Measurements from ENCODE around the gene SAC3D1. TPM values are rescaled to one million over a fixed set of nuclear protein-coding genes. Genes with fewer than 3 reads are reported as not detected.
A peak's percentile ranks its signal among the peaks of the same experiment; 100 is the strongest.

The SAC3D1 gene
- total and polyA plus RNA-seq, 2 of the 8 experiments (the other 6 are each of a cell fraction or from before 2014, with no cell fraction given): 19.4 to 25.8 TPM

DNA sequence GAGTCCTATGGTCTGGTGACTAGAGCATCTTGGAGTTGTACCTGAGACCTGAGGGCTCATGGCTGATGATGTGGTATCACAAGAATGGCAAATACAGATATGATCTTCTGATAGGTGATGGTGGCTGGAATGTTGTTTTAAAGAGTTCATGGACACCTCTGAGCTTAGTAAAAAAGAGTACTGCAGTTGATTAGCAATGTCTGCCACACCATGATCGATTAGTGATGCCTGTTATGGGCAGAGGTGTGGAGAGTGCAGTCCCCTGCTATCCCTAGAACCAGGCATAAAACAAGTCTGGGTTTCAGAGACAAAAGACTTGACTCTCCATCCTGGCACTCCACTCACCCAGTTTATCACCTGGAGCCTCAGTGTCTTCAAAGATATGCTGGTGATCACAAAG lies 42.9 kb upstream of the SAC3D1 start:
- no peak overlapping the region for H3K9ac ChIP-seq (replicated peaks in 1 of 4; ENCODE audit: extremely low read depth in 1 of 4, low read depth in 3 of 4, low read length in 3 of 4)
- 0 out of 2 replicates have a peak overlapping the region, but pooled peaks have one; percentile 81 for H2AFZ ChIP-seq (ENCODE audit: low read length)
- H3K79me1 ChIP-seq (ENCODE audit: low read depth, low read length): no peaks in the 10 kb centered on the region
- H3K4me1 ChIP-seq (replicated peaks in 1 of 4; ENCODE audit: control insufficient read depth in 3 of 4, insufficient read depth in 4 of 4, low read length in 3 of 4): peaks cover 0 to 9% (median 1%) of the 10 kb centered on the region in 4 experiments; a peak in 2 of 7 replicates
- DNase-seq (ENCODE audit: low read depth in 1 of 2, low spot score in 2 of 2): no peak
- H2BK15ac ChIP-seq (ENCODE audit: low read length): no peak overlapping the region
- no peaks in the 10 kb centered on the region for H3K23me2 ChIP-seq (ENCODE audit: low read depth, low read length)
- H3K23ac ChIP-seq (ENCODE audit: insufficient read length): no peak overlapping the region
- no peak overlapping the region for H3K27ac ChIP-seq (ENCODE audit: low read depth, low read length)
- H4K5ac ChIP-seq (ENCODE audit: insufficient read length, low read depth, low read length): no peak overlapping the region
- H4K91ac ChIP-seq (replicated peaks; ENCODE audit: insufficient read length, low read length): no peak overlapping the region
- no peaks in the 10 kb centered on the region for H3K9me3 ChIP-seq (ENCODE audit: insufficient read depth in 2 of 2, low read depth in 1 of 2, low read length in 1 of 2)
- no peak overlapping the region for H3K14ac ChIP-seq (ENCODE audit: insufficient read length)
- ChIA-PET CTCF (ENCODE audit: partially characterized antibody) (interaction anchor here (0.6 to 6.1 kb wide), 12 partner anchors 15 to 150 kb away, joined by 3 to 65 read pairs (median 4); partner anchors contain the start of genes ARL2 and SNX15), POLR2A (ENCODE audit: partially characterized antibody) (interaction anchor here (0.9 to 2.8 kb wide), 4 partner anchors 15 to 219 kb away, joined by 3 to 20 read pairs (median 5); partner anchors contain the start of genes ARL2, PPP2R5B and SF1)
- no peak overlapping the region for H4K8ac ChIP-seq (ENCODE audit: extremely low read depth, insufficient read depth, low read length)
- FAIRE-seq: no peak
- H2BK120ac ChIP-seq (replicated peaks; ENCODE audit: low read depth, low read length): no peak overlapping the region
- no peak overlapping the region for H2BK12ac ChIP-seq (ENCODE audit: low read depth, low read length)
- H3K4ac ChIP-seq (replicated peaks; ENCODE audit: insufficient read length, low read depth, low read length): no peak overlapping the region
- 81% methylated on average over 1 of the region's 1 CpG; no CpG with 5 or more reads in 1 of the 2 experiments for WGBS, 2 experiments (ENCODE audit: extremely low coverage in 1 of 2, insufficient coverage in 1 of 2, insufficient read length in 1 of 2, insufficient replicate concordance in 2 of 2, low coverage in 1 of 2, low lambda C conversion rate in 2 of 2, missing lambda C conversion rate in 1 of 2)
- no peaks in the 10 kb centered on the region for H4K20me1 ChIP-seq (replicated peaks in 1 of 2; ENCODE audit: control insufficient read depth in 1 of 2, insufficient read depth in 2 of 2, low read length in 2 of 2)
- H3K4me2 ChIP-seq (ENCODE audit: insufficient read depth in 1 of 2, low read depth in 2 of 2, low read length in 2 of 2): no peak overlapping the region
- H2AK5ac ChIP-seq (ENCODE audit: low read depth, low read length): no peak overlapping the region
- H3K18ac ChIP-seq (ENCODE audit: extremely low read depth, low read length): no peak overlapping the region
- TF ChIP-seq SRF (IDR thresholded peaks at IDR 0.05; ENCODE audit: low read depth, low read length): peak; percentile 85
- TF ChIP-seq YY1 (IDR thresholded peaks at IDR 0.05; ENCODE audit: low read depth, low read length): 0 out of 2 replicates have a peak, but pooled peaks have one; percentile 32
- no peak for TF ChIP-seq CTBP2 (IDR thresholded peaks at IDR 0.05; ENCODE audit: borderline replicate concordance, insufficient read depth, insufficient read length, low read length)
- no peak overlapping the region for H3K56ac ChIP-seq (replicated peaks; ENCODE audit: insufficient read length, low read depth, low read length)
- H3K79me2 ChIP-seq (ENCODE audit: control insufficient read depth in 1 of 2, insufficient read depth in 2 of 2, low read length in 2 of 2): no peaks in the 10 kb centered on the region
- H3K27me3 ChIP-seq (replicated peaks in 1 of 4; ENCODE audit: control insufficient read depth in 3 of 4, extremely low read depth in 1 of 4, insufficient read depth in 3 of 4, low read length in 3 of 4): no peaks in the 10 kb centered on the region
- no peak overlapping the region for H3K4me3 ChIP-seq (ENCODE audit: extremely low read depth in 1 of 4, insufficient read depth in 2 of 4, low read depth in 3 of 4, low read length in 4 of 4)
- H2BK20ac ChIP-seq (ENCODE audit: low read length): no peak overlapping the region; the same call in 1 of the 2 replicates
- no peaks in the 10 kb centered on the region for H3K36me3 ChIP-seq (ENCODE audit: control insufficient read depth in 2 of 4, insufficient read depth in 4 of 4, low read length in 3 of 4)
- no peak overlapping the region for H2BK5ac ChIP-seq (ENCODE audit: low read depth, low read length)
